GM23338 (cell line): ENCODE measurements around the gene GMPR. TPM values are rescaled to one million over a fixed set of nuclear protein-coding genes. Genes with fewer than 3 reads are reported as not detected.

Experiments
- ATAC-seq: fragments of 200-7000 bp; cut with Tn5 transposase; 3 replicates; pipeline ENCODE4 v1.9.1; 2020
- DNase-seq: peaks from one replicate; pipeline ENCODE4 v3.0.0-alpha.2; 2015; ENCODE audit warnings: low spot score
- H2AFZ ChIP-seq: fragments of 200-600 bp; sonication (generic); 2 replicates; pipeline ENCODE4 v1.8.0; 2016; ENCODE audit warnings: antibody characterized with exemption, mild to moderate bottlenecking, moderate library complexity
- H3F3A ChIP-seq: fragments of 200-600 bp; sonication (generic); replicated peaks from 2 replicates; pipeline ENCODE4 v1.8.0; 2017; ENCODE audit warnings: antibody characterized with exemption, mixed run types, low read depth
- H3K27ac ChIP-seq: fragments of 200-600 bp; sonication (generic); 2 replicates; pipeline ENCODE4 v1.6.1; 2016; ENCODE audit warnings: low read depth
- H3K27me3 ChIP-seq: fragments of 200-600 bp; sonication (generic); 2 replicates; pipeline ENCODE4 v1.8.0; 2016; ENCODE audit warnings: mild to moderate bottlenecking, mixed run types, moderate library complexity; ENCODE audit not compliant: insufficient read depth
- H3K36me3 ChIP-seq: fragments of 200-600 bp; sonication (generic); 2 replicates; pipeline ENCODE4 v1.8.0; 2016; ENCODE audit warnings: mild to moderate bottlenecking; ENCODE audit not compliant: insufficient read depth
- H3K4me1 ChIP-seq: fragments of 200-600 bp; sonication (generic); 2 replicates; pipeline ENCODE4 v1.8.0; 2016; ENCODE audit warnings: mild to moderate bottlenecking, moderate library complexity; ENCODE audit not compliant: insufficient read depth
- H3K4me2 ChIP-seq: fragments of 200-600 bp; sonication (generic); 2 replicates; pipeline ENCODE4 v1.7.1; 2017; ENCODE audit warnings: mixed run types
- H3K4me3 ChIP-seq: fragments of 200-600 bp; sonication (generic); 2 replicates; pipeline ENCODE4 v1.6.1; 2016; ENCODE audit warnings: mixed run types
- H3K79me2 ChIP-seq: fragments of 200-600 bp; sonication (generic); replicated peaks from 2 replicates; pipeline ENCODE4 v1.8.0; 2017; ENCODE audit warnings: mild to moderate bottlenecking; ENCODE audit not compliant: insufficient read depth
- H3K9me2 ChIP-seq: fragments of 200-600 bp; sonication (generic); 2 replicates; pipeline ENCODE4 v1.8.0; 2017; ENCODE audit not compliant: insufficient read depth
- H4K20me1 ChIP-seq: fragments of 200-600 bp; sonication (generic); replicated peaks from 2 replicates; pipeline ENCODE4 v1.8.0; 2017; ENCODE audit warnings: mild to moderate bottlenecking; ENCODE audit not compliant: insufficient read depth
- H3K27ac Mint-ChIP-seq: 2 replicates; pipeline ENCODE4 v1.8.0; 2020; ENCODE audit warnings: inconsistent platforms, mild to moderate bottlenecking, moderate library complexity, mixed read lengths
- H3K27me3 Mint-ChIP-seq: 3 replicates; pipeline ENCODE4 v1.8.0; 2022; ENCODE audit warnings: low read depth, mild to moderate bottlenecking, moderate library complexity, mixed read lengths, inconsistent platforms; ENCODE audit not compliant: insufficient read depth, poor library complexity
- H3K36me3 Mint-ChIP-seq: 3 replicates; pipeline ENCODE4 v1.8.0; 2021; ENCODE audit warnings: low read depth, mild to moderate bottlenecking, inconsistent platforms, moderate library complexity, mixed read lengths
- H3K4me1 Mint-ChIP-seq: 3 replicates; pipeline ENCODE4 v1.8.0; 2020; ENCODE audit warnings: mild to moderate bottlenecking, inconsistent platforms, mixed read lengths
- H3K4me3 Mint-ChIP-seq: 3 replicates; pipeline ENCODE4 v1.8.0; 2021; ENCODE audit warnings: moderate library complexity, mild to moderate bottlenecking, inconsistent platforms, mixed read lengths
- H3K9me3 Mint-ChIP-seq: 3 replicates; pipeline ENCODE4 v1.8.0; 2020; ENCODE audit warnings: moderate library complexity, mild to moderate bottlenecking, inconsistent platforms, mixed read lengths
- CREB1 ChIP-seq: fragments of 250-450 bp; sonication (Bioruptor Pico); IDR thresholded peaks from 2 replicates; pipeline ENCODE4 v1.5.0; 2020; ENCODE audit warnings: low read depth, mild to moderate bottlenecking, moderate library complexity
- ETS1 ChIP-seq: IDR thresholded peaks from 2 replicates; pipeline ENCODE4 v1.6.1; 2016; ENCODE audit warnings: antibody characterized with exemption
- EZH2 ChIP-seq: fragments of 200-600 bp; sonication (generic); IDR thresholded peaks from one replicate; pipeline ENCODE4 v1.8.0; 2017; ENCODE audit warnings: antibody characterized with exemption, mild to moderate bottlenecking, low read depth; ENCODE audit not compliant: unreplicated experiment
- EZH2phosphoT487 ChIP-seq: fragments of 200-600 bp; sonication (generic); IDR thresholded peaks from one replicate; pipeline ENCODE4 v1.8.1; 2018; ENCODE audit warnings: antibody characterized with exemption; ENCODE audit not compliant: unreplicated experiment
- JUNB ChIP-seq: IDR thresholded peaks from one replicate; pipeline ENCODE4 v1.6.1; 2016; ENCODE audit warnings: antibody characterized with exemption; ENCODE audit not compliant: unreplicated experiment
- NANOG ChIP-seq: IDR thresholded peaks from 2 replicates; pipeline ENCODE4 v1.6.1; 2016; ENCODE audit warnings: antibody characterized with exemption, borderline replicate concordance
- REST ChIP-seq: IDR thresholded peaks from one replicate; pipeline ENCODE4 v1.6.1; 2018; ENCODE audit warnings: antibody characterized with exemption; ENCODE audit not compliant: unreplicated experiment
- STAT1 ChIP-seq: IDR thresholded peaks from one replicate; pipeline ENCODE4 v1.6.1; 2016; ENCODE audit warnings: antibody characterized with exemption; ENCODE audit not compliant: unreplicated experiment
- ZNF114 ChIP-seq: fragments of 250-450 bp; sonication (Bioruptor Pico); IDR thresholded peaks from 2 replicates; pipeline ENCODE4 v1.5.0; 2020; ENCODE audit warnings: mild to moderate bottlenecking, moderate library complexity
- ZNF331 ChIP-seq: fragments of 250-450 bp; sonication (Bioruptor Pico); IDR thresholded peaks from 2 replicates; pipeline ENCODE4 v1.5.0; 2020; ENCODE audit warnings: low read depth, mild to moderate bottlenecking, moderate library complexity
- polyA plus RNA-seq: library from polyadenylated mRNA; unstranded; fragments of >200 nt; fragmentation: Nextera tagmentation; extraction: Ambion mirVana; gene quantifications from 2 replicates; pipeline ENCODE4 v1.2.1, GENCODE V29; 2016
- total RNA-seq: library from RNA; depleted of rRNA; stranded (reverse); fragments of >200 nt; shearing (Covaris generic); gene quantifications from 2 replicates; pipeline ENCODE4 v1.2.3, GENCODE V29; 2014

Gene GMPR
- total and polyA plus RNA-seq, 2 experiments from 2014 or later, result 0.23 to 0.35 TPM

GRCh38 chr6:16236009-16236501 is 2.3 kb upstream of the GMPR start (continued):
- TF ChIP-seq NANOG (no peak), REST (no peak), ZNF331 (no peak), STAT1 (no peak)

- no peak overlapping the region for H3K4me2 ChIP-seq
These were observed 1.7 kb upstream of the GMPR start for GRCh38 chr6:16236631-16237199.

More at GRCh38 chr6:16236631-16237199, 1.7 kb upstream of the GMPR start:
- H3K27ac Mint-ChIP-seq, result no peak overlapping the region
- H3K4me3 Mint-ChIP-seq, result no peak overlapping the region
- TF ChIP-seq ZNF114 (no peak), JUNB (no peak), CREB1 (CRISPR knock-in tag) (no peak), EZH2 (no peak), STAT1 (no peak), ZNF331 (no peak), EZH2phosphoT487 (no peak), NANOG (no peak), ETS1 (no peak)
- H3K36me3 Mint-ChIP-seq, result no peaks in the 10 kb centered on the region
- Histone ChIP-seq H4K20me1 (no peaks in the 10 kb centered on the region), H3K4me1 (peaks cover 6% of the 10 kb centered on the region; the same call in 1 of the 2 replicates), H3K79me2 (no peaks in the 10 kb centered on the region), H3K36me3 (no peaks in the 10 kb centered on the region), H3K4me3 (no peak overlapping the region), H3K27me3 (peaks cover 45% of the 10 kb centered on the region), H3K9me2 (no peaks in the 10 kb centered on the region), H3K27ac (no peak overlapping the region), H2AFZ (no peak overlapping the region), H3F3A (no peaks in the 10 kb centered on the region)
- no peak for DNase-seq
- peaks cover 3% of the 10 kb centered on the region for H3K4me1 Mint-ChIP-seq
- ATAC-seq, result no peak
- H3K27me3 Mint-ChIP-seq, result peaks cover 28% of the 10 kb centered on the region
- no peaks in the 10 kb centered on the region for H3K9me3 Mint-ChIP-seq
